Ramos (cell line): ENCODE measurements around the gene NELL1.
"Not testable (repeated sequence)": the region's sequence is repeated elsewhere in the genome, so short reads cannot be mapped to it uniquely, and the experiment has no call there.

ENCODE experiments used
- in situ Hi-C: fragments of 300-500 bp; cut with MboI; formaldehyde crosslinking; loops from one replicate; pipeline ENCODE4 v1.14.3; 2022; ENCODE audit warnings: low sequenced_read_pairs; ENCODE audit not compliant: unreplicated experiment

NELL1 gene

DNA sequence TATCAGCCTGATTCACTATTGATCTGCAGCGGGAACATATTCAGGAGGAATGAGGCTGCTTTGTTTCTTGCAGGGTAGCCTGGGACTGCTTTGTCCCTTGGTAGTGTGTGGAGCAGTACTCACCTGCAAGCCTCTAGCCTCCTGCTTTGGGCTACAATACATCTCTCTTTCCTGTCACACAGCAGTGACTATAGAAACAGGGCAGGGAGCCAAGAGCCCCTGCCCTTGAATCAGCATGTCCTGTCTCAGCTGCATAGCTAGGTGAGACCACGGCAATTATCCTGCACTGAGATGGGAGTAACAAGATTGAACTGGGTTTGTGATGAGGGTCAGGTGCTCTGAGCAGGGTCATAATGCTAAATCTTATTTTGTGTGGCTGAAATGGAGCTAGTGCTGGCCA is 191.9 kb downstream of the NELL1 start:
- in situ Hi-C loops, result no loop called here

DNA sequence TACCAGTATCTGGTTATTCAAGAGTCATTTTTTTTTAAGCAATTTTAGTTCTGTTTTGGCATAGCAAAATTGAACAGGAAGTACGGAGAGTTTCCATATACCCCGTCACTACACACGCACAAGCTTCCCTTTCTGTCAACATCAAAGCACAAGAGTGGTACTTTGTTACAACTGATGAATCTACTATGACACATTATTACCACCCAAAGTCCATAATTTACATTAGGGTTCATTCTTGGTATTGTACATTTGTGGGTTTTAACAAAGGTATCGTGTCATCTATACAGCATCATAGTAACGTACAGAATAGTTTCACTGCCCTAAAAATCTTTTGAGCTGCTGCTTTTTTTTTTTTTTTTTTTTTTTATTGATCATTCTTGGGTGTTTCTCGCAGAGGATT is 192.9 kb downstream of the NELL1 start:
- in situ Hi-C loops, result not testable (repeated sequence)

DNA sequence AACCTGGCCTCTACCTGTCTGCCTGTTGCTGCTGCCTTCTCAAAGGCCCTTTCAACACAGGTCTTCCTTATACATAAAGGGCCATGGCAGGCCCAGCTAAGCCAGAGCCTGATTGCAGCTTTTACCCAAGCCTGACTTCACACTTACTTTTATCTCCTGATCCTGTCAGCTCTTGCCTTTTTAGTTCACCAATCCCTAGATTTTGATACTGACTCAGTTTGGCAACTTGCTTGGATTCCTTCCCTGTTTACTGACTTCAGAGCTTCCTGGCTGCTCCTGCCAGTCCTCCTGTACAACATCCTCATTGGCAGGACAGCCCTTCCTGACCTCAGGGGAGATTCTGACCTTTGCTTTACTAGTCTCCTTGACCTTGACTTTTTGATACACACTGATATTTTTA is 195.2 kb downstream of the NELL1 start:
- in situ Hi-C loops, result no loop called here

DNA sequence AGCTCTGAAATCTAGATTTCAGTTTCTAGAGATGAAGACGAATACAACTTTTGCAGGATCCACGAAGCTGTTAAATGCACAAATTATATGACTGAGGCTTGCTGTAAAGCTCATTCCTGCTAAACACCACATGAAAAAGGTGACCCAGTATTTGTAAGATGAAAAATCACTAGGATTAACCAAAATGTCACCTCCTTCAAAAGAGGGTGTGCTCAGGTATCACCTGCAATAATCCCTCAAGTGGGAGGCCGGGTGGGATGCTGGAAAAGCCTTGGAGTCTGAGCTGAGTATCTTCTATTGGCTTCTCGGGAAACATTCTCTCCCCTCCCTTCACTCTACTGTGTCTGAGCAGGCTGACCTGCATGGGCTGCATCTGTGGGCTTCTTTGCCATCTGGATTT is 195.8 kb downstream of the NELL1 start:
- in situ Hi-C loops, result no loop called here

DNA sequence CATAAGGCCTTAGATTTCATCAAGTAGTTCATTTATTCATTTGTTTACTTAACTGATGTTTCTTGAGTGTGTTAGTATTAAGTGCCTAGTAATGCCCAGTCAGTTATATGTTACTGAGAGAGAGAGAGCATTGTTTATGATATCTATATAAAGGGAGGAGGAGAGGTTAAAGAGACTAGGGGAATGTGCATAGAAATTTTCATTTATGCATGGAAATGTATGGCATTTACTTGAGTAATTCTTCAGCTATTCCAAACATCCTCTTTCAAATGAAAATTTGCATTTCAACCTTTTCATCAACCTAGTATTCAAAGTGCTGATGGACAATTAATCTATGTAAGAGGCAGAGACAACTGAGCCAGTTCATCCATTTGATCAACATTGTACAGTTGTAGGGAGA is 199.7 kb downstream of the NELL1 start:
- in situ Hi-C loops, result no loop called here

DNA sequence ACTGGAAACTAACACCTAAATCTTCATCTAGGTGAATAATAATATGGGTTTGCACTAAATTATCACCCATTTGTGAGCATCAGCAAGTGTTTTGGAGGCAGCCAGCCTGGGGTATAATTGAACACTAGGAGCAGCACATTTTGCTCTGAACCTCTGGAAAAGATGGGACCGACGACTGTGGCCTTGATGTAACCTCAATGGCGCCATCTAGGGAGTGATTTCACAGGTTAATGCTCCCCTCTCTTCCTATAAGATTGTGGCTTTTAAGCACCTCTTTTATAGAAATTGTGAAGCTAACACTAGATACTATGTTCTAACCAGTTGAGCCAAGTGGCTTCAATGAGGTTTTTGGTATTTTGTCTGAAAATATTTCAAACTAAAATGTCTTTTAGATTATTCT is 203.7 kb downstream of the NELL1 start:
- in situ Hi-C loops, result no loop called here

GRCh38 chr11:20874358-20874757 is 205.0 kb downstream of the NELL1 start:
- in situ Hi-C loops, result no loop called here

- in situ Hi-C loops, result no loop called here
Measured at GRCh38 chr11:20875889-20876288, 206.5 kb downstream of the NELL1 start.

GRCh38 chr11:20876738-20877137 is 207.4 kb downstream of the NELL1 start:
- in situ Hi-C loops, result no loop called here

- in situ Hi-C loops, result no loop called here
Measured at GRCh38 chr11:20880094-20880493, 210.7 kb downstream of the NELL1 start.

DNA sequence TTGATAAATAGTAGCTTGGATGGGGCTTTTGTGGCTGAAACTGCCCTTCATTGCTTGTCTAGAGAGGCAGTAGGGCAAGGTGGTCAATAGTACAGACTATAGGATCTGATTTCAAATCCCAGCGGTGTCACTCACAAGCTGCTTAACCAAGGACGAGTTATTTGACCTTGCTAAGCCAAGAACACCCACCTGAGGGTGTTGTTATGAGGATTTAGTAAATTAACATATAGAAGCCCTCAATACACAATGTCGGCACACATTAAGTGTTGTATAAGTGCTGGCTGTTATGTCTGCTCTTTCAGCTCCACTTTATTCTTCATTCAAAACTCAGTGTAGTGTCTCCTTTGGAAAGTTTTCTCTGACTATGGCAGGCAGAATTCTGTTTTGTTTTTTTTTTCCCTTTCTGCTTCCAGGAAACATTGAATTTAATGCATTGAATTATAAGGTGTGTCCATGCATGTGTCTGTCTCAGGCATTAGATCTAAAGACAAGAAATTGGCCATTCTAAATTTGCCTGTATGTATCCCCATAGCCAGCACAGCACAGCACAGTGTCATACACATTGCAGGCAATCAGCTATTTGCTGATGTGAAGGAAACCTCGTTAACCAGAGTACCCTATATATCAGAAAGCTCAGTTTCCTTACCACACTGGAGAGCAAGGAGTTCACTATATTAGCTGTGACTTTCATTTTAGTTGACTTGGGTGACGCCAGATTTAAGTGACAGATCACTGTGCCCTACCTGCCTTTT is 212.1 kb downstream of the NELL1 start:
- in situ Hi-C loops, result no loop called here

GRCh38 chr11:20887137-20887536 is 217.8 kb downstream of the NELL1 start:
- in situ Hi-C loops, result no loop called here

- in situ Hi-C loops, result no loop called here
Measured at GRCh38 chr11:20894296-20894695, 224.9 kb downstream of the NELL1 start.

DNA sequence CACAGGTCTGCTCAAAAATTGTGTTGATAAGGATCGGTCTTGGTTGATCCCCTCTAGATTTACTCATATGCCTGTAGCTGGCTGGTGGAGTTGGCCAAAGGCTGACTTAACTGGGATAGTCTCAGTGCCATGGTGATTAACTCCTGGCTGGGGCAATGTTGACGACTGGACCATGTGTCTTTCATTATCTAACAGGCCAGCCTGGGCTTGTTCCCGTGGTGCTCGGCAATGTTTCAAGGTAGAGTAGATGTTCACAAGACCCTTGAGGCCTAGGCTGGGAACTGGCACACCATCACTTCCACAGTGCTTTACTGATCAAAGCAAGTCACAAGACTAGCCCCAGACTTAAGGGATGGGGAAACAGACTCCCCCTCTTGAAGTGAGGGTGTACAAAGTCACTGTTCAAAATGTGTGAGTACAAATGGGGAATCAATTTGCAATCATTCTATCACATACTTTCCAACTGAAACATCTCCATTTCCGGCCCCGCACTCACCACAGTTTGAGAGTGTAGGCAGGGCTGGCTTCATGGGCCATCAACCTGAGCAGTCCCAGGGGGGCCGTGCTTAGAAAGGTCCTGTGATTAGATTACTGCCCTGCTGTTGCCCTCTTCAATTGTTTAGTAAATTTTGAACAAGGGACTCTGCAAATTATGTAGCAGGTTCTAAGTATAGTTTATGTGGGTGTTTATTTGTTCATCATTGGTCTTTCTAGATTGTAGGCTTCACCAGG is 240.8 kb downstream of the NELL1 start:
- in situ Hi-C loops, result no loop called here

- in situ Hi-C loops, result no loop called here
Measured at GRCh38 chr11:20910733-20911132, 241.3 kb downstream of the NELL1 start.

DNA sequence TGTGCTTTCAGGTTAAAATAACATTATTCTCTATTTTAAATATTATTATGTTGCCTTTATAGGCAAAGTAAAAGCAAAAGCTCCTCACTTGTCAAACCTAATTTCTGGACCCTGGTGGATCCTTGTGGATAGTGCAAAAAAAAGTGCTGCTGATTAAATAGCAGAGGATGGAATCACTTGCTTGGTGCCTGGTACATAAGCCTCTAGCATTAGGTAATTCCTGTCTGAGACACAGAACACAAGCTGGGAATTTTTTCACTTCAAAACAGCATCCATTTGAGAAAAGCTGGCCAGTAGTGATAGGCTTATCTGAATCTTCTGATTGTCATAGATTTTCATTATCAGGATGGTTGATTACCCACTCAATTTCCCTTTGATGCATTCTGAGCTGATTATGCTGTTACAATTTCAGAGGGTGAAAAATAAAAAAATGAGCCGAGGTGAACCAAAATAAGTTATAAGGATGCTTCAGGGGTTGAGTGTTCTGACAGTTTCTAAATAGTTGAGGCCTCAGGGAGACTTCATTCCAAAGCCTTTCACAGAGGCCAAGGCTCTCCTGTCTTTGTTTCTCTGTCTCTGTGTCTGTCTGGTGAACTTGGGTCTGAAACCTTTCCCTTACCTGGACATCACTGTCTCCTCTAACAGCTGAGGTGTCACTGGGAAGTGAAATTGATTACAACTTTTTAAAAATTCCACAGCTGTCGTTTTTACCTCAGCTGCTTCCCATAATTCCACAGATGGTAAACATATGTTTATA is 242.9 kb downstream of the NELL1 start:
- in situ Hi-C loops, result no loop called here

DNA sequence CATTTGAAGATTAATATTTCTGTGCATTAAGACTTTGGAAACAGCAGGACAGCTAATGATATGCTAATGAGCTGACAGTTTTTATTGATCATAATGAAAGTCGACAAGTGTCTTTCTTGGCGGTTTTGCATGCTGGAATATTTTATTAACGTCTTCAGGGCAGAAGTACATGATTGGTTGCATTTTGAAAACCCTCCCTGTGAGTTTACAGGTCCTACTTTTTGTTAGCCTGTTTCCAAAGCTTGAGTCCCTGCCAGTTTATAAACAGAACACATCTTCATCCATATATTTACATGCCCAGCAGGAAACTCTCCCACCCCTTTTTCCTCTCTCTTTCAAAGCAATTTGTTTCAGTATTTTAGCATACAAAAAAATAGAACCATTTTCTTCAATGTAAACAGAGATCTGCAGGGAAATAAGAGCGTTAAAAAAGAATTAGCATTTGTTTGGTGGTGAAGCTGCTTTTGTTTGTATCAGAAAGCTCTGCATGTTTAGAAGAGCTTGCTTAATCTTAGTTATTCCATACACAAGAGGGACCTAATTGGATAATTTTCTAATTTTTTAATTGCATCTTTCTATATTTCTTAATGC is 243.6 kb downstream of the NELL1 start:
- in situ Hi-C loops, result no loop called here

- in situ Hi-C loops, result no loop called here
Measured at GRCh38 chr11:20917306-20917705, 247.9 kb downstream of the NELL1 start.

- in situ Hi-C loops, result no loop called here
Measured at GRCh38 chr11:20926799-20927540, 257.6 kb downstream of the NELL1 start.

- in situ Hi-C loops, result no loop called here
Measured at GRCh38 chr11:20931029-20931428, 261.6 kb downstream of the NELL1 start.
